HG02943 (cell line): ENCODE data around the gene GREM1.
A peak's percentile ranks its signal among the peaks of the same experiment; 100 is the strongest.

ENCODE experiments used
- ATAC-seq: cut with Tn5 transposase; IDR thresholded peaks from one replicate; pipeline ENCODE4 v1.9.1; 2021; ENCODE audit warnings: mild to moderate bottlenecking, low read depth, moderate library complexity; ENCODE audit not compliant: unreplicated experiment

The GREM1 gene

DNA sequence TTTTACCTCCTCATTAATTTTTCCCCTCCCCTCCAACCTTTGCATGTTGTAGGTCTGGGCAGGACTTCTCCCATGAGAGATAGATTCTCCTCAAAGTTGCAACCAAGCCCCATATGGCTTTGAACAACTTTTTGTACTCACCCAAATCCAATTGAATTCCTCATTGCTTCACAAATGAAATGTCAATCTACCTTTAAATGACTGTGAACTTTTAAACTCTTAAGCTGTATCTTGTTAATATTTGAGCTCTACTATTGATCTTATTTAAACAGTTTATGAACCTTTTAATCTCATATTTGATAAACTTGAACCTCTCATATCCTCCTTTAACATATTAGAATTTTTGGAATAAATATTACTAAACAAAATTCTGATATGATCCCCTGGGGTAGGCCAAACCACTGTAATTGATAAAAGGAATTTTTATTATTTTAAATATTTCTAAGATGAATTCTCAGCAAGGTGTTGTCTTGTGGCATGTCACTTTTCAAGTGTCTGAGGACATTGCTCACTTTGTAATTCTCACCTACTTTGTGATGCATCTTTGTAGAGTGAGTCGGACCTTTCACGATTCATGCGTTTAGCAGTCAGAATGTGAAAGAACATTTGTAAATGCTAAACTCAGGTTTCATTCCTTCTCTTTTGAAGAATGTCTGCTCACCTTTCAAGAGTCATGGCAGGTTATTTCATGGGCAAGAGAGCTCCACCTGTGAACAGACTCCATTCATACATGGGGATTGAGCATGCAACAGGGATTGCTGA, 23.4 kb upstream of the GREM1 start:
- ATAC-seq = no peak

DNA sequence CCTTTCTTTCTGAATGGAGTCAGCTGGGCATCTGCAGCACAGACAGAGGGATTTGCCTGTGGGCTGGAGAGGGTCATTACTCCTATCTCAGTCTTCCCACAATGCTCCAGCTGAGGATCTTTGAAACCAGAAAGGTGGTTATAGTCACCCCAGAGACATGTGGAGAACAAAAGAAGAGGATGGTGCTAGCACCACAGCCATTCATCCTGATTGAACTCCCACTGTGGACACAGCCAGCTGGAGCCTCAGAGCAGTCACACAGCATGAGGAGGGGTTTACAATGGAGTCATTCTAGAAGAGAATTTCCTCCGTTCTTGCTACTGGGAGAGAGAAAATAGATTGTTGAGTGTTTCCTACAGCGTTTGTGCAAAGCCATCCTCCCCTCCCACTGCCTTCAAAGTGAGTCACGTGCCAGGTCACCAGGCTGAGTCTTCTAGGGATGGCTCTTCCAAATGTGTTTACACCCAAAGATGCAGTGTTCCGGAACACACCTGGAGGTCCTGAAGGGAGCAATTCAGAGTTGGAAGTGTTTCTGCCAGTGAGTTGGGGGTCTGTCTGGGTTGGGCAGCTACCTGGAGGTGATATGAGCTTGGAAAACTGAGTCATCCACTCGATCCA, 18.9 kb upstream of the GREM1 start:
- ATAC-seq = no peak

DNA sequence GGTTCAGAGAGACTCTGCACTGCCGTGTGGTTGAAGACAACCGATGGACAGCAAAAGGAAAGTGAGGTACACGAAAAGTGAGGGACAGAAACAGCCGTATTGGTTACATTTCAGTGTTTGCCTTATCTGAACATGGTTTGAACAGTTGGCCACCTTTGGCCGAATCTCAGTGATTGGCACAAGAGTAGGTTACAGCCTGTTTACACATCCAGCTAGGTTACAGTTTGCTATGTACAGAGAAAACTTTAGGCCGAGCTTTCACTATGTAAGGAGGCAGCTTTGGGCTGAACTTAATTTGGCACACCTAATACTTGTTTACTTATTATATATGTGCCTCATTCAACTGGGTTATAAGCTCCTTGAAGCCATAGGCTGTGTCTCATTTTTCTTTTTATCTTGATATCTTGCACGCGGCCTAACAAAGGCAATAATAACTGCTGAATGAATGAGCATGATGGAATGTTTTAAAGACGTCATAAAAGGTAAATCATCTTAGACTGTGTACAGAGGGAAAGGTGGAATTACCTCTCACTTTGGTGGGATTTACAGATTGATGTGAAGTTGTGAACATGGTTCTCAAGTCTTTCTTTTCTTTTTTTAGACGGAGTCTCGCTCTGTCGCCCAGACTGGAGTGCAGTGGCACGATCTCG, 17.2 kb upstream of the GREM1 start:
- ATAC-seq = no peak

DNA sequence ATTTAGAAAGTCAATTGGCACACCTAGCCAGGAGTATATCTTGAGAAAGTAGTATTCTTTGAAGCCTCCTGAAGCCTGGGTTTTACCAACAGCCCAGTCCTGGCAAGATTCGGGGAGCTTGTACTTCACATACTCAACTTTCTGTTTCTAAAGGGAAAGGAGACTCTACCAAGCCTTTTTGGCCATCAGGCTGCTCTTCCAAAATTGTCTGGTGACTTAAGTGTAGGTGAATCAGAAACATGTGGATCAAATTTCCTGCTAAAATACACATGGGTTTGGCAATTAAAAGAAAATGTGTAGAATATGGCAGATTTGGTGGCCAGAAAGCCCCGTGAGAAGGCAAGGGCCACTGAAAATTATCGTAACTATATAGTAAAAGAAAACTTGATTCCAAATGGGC, 15.9 kb upstream of the GREM1 start:
- ATAC-seq = no peak

DNA sequence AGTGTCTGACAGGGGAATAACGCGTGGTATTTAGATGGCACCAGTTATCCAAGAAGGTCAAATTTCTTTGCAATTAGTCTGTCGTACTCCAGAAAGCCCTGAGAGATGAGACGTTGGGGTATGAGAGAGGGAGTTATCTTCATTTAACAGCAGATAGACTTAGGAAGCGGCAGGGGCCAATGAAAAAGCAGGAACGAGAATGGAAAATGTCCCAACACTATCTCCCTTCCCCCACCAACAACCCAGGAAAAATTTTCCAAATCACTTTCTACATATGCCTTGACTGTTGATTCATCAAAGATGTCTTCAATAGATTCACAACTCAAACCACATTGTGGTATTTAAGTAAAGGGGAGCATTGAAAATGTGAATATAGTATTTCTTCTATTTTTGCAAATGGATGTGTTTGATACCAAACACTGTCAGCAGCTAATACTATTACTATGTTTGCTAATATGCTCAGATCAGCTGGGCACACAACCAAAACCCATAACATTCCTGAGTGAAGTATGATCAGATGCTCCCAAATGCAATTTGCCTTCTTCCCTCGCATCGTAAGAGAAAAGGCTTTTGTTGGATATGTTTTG, 13.3 kb upstream of the GREM1 start:
- ATAC-seq = no peak

DNA sequence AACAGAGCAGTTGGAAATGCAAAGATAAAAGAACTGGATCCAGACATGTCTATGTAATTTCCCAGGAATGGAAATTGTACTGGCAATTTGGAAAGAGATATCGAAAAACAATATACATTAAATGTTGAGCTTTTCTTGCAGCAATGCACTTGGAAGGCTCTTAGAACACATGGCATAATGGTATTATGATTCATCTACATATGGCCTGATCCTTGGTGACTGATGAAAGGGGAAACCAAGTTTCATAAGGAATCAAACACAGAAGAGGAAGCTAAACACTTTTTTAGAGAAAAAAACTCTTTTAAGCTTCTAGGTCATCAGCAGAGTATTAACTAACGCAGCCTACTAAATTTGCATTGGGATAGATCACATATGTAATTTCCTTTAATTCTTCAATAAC, 12.4 kb upstream of the GREM1 start:
- ATAC-seq = no peak

DNA sequence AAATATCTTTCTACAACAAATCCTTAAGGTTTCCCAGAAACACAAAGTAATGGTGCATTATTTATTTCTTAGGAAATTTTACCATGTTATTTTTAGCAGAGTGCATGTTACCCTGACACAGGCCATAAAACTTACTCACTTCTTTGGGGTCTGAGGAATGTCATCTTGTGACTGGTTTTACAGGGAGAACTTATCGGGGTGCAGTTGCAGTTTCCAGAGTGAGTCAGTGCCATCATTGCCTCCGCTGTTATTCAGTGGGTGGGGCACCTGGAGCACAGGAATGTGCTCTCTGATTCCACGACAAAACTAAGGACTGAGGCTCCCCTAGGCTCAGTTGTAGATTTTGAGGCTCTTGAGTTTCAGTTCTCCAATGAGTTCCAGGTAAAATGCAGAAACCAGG, 11.1 kb upstream of the GREM1 start:
- ATAC-seq = no peak

DNA sequence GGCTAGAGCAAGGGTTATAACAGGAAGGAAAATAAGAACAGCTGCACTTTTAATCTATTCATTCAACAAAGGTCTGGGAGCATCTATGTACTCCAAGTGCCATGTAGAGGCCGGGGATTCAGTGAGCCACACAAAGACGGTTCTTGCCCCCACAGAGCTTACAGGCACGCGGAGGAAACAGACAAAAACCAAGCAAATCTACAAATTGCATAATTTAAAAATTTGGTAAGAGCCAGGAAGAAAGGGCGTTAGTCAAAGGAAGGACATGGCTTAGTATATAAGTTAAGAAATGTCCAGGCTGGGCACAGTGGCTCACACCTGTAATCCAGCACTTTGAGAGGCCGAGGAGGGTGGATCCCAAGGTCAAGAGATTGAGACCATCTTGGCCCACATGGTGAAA, 10.4 kb upstream of the GREM1 start:
- no peak for ATAC-seq

DNA sequence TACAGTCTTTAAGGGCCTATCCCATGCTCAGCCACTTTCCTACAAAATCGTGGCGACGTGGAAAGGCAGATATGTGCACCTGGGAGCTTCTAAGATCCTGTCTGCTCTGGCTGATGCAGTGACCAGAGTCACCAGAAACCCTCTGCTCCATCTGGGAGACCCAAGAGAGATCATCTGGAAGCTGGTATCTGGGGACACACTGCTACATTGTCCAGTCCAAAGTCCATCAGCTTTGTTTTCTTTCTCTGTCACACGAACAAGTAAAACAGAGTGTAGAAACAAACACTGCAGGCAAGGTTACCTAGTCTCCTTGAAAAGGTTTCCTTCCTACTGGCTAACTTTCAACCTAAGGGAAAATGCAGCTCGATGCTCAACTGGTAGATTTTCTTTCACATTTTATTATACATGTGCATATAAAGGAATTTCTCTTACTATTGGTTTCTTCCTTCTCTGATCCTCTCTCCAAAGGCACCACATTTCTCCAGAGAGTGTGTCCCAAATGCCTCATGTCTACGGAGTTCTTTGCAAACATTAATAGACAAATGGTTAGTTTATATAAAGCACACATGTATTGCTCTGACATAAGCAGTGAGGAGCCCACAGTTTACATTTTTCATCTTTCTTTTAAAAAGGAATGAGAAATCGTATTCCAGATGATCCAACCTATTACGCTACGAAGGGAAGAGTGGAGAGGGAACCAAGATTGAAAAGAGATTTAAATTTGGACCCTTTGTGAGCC, 8.3 kb upstream of the GREM1 start:
- ATAC-seq = no peak

DNA sequence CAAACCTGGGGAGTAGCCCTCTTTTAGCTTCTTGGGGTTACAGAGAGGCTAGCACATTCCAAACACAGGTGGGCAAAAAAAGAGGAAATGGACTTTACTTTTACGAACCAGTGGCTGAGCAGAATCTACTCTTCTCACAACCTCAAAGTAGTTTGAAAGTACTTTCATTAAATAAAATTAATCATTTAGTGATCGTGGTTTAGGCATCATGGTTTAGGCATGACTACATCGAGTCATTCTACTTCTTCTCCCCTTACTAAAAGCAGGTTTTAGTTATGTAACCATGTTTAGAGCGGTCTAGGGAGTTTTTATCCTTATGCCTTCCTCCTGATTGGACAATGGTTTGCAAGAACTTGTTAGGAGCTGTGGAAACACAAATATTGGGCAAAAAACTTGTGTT, 2.5 kb upstream of the GREM1 start:
- ATAC-seq = no peak

DNA sequence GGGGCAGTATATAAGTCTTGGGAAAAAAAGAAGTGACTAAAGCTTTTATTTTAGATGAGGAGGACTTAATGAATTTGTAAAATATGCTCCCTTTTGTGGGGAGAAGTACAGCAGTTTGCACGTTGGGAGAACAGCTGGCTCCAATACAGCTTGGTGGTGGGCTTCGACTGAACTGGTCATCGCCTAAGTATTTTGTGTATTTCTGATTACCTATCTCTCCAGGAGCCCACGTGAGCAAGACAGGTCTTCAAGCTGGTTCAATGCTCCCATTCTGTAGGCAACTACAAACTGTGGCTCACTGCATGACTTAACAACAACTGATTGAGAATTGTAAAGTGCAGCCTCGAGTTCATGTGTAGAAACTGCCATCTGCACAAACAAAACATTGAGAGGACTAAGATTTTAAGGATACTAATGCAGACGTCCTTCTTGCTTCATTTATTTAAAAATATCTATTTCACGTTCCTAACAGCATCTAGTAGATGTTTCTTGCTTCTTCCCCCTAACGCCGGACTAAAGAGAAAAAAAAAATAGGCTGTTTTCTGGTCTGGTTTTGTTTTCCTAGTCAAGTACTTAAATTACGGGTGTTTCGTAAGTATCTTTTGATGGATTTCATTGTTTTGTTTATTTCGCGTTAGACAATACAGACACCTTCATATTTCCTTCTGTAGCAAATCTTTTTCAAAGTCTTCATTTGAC, 1.4 kb upstream of the GREM1 start:
- ATAC-seq = no peak

DNA sequence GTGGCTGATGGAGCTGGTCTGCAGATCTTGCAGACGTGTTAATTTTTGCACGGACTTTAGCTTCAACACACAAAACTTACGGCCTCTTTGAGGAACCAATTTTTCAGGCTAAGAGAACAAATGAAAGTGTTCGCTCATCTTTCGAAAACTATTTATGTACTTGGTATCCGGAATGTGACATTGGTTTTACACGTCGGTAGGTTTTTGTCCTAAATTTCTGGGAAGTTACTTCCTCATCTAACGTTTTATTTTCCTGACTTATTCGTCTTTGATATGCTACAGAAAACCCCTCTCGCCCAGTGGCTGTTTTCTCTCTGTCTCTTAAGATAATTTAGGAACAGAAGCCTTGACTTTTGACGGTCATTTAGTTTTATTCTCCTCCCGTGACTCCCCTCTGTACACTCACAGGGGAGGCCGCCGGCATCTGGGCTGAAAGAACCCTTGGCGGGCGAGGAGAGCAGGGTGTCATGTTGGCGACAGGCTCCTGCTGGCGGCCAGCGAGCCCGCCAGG, 834 bp upstream of the GREM1 start:
- ATAC-seq = no peak

DNA sequence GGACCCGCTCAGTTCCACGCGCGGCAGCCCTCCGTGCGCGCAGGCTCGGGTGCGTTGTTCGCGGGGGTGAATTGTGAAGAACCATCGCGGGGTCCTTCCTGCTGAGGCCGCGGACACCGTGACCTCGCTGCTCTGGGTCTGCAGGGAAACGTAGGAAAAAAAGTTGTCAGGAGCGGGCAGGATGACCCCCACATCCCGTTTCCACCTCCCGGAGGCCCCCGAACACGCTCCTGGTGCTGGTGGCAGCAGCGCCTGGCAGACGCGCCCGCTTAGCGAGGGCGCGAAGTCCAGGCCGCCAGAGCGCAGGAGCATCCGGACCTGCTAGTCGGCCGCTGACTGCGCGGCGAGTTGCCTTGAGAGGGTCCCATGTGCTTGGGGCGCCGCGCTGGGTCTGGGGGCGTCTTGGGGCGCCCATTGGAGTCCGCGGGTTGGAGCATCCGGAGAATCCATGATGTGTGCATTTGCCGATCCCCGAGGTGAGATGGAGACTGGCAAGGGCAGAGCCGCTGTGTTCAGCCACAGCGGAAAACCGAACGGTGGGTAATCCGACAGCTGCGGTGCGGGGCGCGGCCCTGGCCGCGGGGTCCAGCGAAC, 520 bp downstream of the GREM1 start:
- no peak for ATAC-seq

DNA sequence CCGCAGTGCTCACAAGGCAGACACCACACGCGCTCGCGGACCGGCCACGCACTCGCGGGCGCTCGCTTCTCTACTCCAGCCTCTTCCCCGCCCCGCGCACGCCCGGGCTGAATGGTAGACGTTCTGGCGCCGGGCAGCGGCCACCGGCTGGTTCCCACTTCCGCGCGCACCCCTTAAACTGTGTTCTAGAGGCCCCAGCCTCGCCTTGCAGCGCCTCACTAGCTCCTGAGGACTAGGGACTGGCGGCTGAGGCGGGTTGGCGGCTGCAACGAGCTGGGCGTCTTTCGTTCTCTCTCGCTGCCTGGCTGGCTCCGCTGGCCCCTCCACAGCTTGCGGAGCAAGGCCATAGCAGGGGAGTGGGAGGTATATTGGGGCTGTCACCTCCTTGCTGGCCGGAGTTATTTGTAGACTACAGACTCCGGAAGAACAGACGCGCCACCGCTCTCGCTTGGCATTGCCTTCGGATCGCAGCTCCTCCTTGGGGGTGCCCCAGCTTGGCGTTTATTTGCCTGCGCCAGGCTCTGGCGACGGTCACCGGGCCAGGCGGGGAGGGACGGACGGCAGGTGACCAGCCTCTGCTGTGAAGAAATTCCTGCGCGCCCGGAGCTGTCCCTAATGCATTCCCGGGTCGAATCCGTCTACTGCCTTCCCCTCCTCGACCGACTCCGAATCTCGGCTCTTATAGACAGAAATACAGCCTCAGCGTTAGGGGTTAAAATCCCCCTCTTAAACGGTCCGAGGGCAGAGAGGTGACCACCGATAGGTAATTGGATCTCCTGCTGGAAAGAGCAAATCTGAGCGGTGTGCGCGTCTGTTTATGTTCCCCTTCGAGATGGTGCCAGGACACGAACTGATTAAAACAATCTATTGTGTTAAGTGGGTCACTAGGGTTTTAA, 1.3 kb downstream of the GREM1 start:
- no peak for ATAC-seq

DNA sequence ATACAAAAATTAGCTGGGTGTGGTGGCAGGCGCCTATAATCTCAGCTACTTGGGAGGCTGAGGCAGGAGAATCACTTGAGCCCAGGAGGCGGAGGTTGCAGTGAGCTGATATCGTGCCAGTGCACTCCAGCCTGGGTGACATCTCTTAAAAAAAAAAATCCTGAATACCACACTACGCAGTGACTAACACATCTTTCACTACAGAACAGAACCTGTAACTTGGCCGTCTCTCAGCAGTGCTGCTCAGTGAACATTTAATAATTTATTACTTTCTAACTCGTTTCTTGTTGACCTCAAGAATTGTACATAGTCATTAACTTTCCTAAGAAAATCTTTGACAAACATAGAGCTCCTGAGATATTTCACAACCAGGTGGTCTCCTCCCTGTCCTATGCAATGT, 3.8 kb downstream of the GREM1 start:
- ATAC-seq = no peak

DNA sequence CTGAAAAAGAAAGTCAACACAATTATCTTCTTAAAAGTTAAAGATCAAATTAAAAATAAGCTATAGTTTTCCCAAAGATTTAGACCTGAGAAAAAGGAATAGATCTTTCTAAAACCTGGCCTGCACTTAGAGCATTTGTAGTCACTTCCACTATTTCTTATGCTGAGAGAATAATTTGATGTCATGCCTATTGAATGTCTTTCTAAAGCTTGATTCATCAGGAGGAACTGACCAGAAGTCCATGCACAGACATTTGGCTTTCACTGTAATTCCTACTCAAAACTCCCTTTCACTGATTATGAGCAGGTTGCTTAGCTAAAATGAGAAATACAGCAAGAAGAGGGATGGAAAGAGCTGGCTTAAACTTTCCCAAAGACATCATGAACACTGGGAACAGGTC, 4.3 kb downstream of the GREM1 start:
- no peak for ATAC-seq

DNA sequence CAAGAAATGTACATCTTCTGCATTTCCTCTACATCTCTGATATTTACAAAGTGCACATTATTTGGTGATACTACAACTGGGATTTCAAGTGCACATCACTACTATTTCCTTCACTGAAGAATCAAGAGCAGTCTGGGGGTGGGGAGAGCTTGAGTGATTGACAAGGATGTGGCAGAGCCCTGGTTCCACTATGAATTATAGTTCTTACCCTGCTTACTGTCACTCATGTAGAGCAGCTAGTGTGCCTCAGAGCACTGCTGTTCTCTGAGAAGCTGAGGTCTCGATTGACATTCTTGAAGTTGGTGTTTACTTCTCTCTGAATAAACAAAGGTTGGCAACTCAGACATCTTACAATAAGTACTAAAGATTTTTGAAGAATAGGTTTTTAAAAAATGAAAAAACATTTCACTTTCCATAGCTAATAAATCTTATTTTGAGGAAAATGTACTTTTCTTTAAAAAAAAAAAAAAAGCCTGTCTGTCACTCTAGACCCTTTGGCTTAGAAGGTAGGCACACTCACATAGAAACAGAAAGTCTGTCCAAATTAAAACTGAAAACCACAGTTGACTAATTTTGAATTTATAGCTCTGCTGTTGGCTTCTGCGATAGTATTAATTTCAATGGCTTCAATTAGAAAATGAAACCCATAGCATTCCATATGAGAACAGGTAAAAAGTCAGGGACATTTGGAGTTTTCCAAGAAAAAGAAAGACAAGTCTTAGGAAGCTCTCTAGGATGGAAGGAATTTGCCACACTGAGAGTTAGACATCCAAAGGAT, 5.6 kb downstream of the GREM1 start:
- ATAC-seq = peak; percentile 76
